HUDEP-2 (cell line): ENCODE results near the gene GPR108.
A peak's percentile ranks its signal among the peaks of the same experiment; 100 is the strongest.
"Not testable (repeated sequence)": the region's sequence is repeated elsewhere in the genome, so short reads cannot be mapped to it uniquely, and the experiment has no call there.

Source experiments
- DNase-seq, 76 experiments: peaks; one replicate each; lab custom pipeline; 2025; ENCODE audit not compliant: unreplicated experiment in 76 of 76; lab: John Stamatoyannopoulos, UW

Gene GPR108

GRCh38 chr19:6762253-6762797, 24.9 kb upstream of the GPR108 start:
- not testable (repeated sequence) for DNase-seq

GRCh38 chr19:6761053-6761676, 23.8 kb upstream of the GPR108 start:
- DNase-seq: peak in 15 of 76 experiments; percentile 5 to 41 (median 23)

- DNase-seq: no peak
These were observed 23.2 kb upstream of the GPR108 start for GRCh38 chr19:6760606-6761005.

- DNase-seq: no peak
These were observed 17.5 kb upstream of the GPR108 start for GRCh38 chr19:6754653-6755463.

- DNase-seq: no peak
These were observed 16.8 kb upstream of the GPR108 start for GRCh38 chr19:6754136-6754535.

DNA sequence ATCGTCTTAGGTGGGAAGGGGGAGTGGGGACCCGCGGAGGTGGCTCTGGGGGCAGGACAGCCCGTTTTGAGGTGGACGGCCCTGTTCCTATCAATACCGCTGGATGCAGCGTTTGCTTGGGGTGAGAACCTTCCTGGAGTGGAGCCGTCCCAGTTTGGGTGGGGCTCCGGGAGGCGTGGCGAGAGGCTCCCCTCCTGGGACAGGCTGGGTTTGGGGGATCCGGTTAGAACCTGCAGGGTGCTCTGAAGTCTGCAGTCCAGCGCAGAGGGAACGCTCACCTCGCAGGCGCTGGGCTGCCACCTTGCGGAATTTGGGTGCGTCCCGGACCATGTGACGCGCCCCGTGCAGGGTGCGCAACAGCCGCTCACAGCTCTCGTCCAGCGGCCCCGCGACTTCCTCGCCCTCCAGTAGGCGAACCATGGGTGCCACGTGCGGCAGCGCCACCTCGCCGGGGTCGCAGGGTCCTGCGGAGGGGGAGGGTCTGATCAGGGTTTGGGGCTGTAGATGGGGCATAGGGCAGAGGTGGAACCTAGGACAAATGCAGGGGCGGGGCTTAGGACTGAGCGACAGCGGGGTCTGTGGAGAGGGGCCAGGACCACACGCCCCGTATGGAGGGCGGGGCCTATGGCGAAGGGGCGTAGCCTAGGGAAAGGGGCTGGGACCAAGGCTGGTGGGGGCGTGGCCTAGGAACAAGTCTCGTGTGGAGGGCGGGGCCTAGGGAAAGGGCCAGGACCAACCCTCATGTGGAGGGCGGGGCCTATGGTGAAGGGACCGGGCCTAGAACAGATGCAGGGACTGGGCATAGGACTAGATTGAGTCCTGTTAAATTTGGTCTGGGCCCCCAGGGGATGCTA, 16.0 kb upstream of the GPR108 start:
- peak in 75 of 76 experiments; percentile 65 to 99 (median 97) for DNase-seq

DNA sequence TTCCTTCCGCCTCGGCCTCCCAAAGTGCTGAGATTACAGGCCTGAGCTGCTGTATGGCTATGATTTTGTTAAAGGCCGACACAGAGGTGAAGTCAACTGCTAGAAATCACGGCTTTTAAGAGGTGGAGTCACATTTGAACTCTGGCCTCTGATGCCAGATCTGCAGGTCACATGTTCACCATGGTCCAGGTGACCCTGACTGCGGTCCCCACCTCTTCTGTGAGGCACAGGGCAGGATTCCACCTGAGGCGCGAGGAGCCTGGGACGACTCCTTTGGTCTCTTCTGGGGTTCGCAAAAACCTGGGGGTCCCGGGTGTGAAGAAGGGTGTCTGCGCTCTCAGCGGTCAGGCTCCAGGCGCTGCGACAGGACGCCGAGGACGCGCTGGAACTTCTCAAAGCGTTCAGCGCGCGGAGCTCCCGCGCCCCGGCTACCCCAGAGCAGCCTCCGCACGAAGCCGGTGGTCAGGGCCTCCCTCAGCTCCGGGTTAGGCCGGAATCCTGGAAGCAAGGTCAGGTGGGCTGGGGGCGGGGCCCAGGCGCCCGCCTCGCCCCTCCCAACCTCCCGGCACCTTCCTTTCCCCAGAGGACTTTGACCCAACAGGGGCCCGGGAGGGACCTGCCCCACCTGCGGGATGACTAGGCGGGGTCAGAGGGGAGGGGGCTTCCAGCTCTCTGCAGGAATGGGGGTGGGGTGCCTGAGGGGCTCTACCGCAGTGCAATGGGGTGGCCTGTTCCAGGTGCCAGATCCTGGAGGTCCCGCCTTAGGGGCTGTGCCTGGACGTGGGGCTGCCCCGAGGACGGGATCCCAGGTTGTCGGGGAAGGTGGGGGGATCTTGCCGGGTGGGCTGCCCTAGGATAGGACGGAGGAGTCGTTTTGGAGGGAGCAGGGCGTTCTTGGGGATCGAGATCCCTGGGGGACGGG, 15.1 kb upstream of the GPR108 start:
- DNase-seq: no peak

DNA sequence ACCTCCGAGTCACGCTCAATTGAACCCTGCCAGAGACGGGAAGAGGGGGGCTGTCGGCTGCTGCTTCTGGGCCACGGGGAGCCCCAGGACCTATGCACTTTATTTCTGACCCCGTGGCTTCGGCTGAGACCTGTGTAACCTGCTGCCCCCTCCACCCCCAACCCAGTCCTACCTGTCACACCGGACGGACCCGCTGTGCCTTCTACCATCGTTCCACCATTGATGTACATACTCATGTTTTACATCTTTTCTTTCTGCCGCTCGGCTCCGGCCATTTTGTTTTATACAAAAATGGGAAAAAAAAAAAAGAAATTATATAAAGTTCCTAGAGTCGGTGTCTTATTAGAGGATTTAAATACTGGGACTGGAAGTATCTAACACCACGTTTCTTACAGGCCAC, 13.8 kb upstream of the GPR108 start:
- no peak for DNase-seq

GRCh38 chr19:6750062-6750461, 12.7 kb upstream of the GPR108 start:
- no peak for DNase-seq

GRCh38 chr19:6748543-6748942, 11.2 kb upstream of the GPR108 start:
- DNase-seq: not testable (repeated sequence)

DNA sequence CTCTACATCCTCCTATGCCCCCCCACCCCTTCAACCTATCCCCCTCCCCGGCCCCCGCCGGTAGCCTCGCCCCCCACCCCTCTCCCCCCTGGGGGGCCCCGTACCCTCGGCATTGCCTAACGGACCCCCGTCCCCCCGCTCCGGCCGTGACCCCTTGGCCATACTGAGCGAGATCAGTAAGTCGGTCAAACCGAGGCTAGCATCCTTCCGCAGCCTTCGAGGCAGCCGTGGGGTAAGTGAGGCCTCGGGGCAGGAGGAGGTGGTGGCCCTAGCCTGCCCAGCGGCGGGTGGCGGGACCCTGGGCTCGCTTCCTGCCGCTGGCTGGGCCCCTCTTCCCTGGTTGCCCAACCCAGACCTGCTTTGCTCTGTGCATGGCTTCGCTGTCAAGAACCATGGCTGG, 8.6 kb upstream of the GPR108 start:
- DNase-seq: no peak

DNA sequence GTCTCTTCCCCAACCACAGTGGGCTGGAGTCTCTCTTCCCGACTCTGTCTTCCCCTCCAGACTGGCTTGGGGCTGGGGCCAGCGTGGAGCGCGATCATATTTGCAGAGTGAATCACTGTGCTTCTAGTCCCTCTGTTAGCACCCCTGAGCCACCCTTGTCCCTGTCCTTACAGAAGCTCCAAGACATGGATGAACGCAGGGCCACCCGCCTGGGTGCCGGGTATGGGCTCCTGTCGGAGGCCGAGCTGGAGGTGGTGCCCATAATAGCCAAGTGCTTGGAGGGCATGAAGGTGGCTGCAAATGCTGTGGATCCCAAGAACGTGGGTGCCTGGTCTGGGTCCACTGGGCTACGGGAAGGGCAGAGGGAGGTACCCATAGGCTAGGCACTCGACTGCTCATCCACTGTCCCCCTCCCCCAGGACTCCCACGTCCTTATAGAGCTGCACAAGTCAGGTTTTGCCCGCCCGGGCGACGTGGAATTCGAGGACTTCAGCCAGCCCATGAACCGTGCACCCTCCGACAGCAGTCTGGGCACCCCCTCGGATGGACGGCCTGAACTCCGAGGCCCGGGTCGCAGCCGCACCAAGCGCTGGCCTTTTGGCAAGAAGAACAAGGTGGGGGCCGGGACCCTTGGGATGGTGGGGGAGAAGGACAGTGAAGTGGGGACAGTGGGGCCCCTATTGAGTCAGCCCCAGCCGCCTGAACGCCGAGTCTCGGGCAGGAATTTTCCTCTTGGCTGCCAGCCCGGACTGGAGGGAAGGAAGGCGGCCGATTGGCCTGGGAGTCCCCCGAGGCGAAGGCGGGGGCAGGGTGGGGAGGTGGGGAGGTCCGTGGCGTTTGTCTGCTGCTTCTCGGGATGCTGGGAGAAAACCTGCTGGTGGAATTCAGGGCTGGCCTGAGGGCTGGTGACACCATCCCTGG, 7.3 kb upstream of the GPR108 start:
- no peak for DNase-seq

DNA sequence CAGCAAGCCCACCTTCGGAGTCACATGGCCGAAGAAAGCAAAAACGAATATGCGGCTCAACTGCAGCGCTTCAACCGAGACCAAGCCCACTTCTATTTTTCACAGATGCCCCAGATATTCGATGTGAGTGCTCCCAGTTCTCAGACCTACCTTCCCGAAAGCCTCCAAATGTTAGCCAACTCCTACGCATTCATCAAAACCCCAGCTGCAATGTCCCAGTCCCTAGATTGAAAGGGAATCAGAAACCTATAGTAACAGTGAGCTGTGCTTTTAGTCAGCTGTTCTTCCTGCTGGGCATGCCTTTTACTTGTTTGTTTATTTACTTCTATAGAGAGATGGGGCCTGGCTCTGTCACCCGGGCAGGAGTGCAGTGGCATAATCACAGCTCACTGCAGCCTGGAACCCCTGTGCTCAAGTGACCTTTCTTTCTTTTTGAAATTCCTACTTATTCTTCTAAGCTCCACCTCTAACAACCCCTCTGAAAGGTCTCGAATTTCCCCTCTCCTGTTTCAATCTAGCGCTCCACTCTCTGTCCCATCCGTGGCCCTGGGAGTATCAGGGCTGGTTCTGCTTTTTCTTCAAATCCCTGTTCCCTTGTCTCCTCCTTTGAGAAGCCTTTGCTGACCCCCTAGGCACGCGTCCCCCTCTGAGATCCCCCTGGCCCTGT, 6.5 kb upstream of the GPR108 start:
- no peak for DNase-seq

DNA sequence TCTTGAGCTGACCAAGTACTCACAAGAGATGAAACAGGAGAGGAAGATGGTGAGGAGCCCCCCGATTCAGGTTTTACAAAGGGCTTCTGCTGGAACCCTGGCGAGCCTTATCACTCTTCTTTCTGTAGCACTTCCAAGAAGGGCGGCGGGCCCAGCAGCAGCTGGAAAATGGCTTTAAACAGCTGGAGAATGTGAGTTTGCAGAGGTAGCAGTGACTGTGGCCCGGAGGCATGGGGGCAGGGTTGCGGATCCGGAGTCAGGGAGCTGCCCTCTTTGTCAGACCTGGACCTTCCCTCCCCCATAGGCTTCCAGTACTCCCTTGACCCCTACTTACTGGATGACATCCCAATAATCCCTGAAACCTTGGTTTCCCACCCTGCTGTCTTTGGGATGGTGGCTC, 5.7 kb upstream of the GPR108 start:
- peak in 1 of 76 experiments; percentile 20 for DNase-seq

DNA sequence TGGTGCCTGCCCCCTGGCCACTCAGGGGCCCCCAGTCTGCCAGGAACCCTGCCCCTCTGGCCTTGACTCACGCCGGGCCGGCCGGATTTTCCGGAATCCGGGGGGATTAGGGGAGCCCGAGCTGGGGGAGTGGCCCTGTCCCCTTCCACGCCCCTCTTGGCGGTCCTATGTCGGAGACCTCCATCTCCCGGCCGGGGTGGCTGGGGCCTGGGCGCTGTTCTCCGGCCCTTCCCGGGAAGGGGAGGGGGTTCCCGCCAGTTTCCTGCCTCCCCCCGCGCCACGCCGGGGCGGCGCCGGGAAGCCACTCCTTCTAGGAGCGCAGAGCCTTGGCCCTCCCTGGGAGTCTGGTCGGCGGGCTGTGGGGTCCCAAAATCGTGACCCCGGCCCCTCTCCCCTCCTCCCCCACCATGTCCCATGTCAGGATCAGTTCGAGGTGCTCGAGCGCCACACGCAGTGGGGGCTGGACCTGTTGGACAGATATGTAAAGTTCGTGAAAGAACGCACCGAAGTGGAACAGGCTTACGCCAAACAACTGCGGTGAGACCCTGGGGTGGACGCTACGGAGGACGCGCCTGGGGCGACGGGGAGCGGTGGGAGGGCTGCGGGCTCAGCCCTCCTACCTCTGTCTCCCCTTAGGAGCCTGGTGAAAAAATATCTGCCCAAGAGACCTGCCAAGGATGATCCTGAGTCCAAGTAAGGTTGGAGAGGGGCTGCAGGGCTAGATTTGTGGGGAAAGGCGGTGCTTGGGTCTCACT, 3.4 kb upstream of the GPR108 start:
- DNase-seq: no peak

DNA sequence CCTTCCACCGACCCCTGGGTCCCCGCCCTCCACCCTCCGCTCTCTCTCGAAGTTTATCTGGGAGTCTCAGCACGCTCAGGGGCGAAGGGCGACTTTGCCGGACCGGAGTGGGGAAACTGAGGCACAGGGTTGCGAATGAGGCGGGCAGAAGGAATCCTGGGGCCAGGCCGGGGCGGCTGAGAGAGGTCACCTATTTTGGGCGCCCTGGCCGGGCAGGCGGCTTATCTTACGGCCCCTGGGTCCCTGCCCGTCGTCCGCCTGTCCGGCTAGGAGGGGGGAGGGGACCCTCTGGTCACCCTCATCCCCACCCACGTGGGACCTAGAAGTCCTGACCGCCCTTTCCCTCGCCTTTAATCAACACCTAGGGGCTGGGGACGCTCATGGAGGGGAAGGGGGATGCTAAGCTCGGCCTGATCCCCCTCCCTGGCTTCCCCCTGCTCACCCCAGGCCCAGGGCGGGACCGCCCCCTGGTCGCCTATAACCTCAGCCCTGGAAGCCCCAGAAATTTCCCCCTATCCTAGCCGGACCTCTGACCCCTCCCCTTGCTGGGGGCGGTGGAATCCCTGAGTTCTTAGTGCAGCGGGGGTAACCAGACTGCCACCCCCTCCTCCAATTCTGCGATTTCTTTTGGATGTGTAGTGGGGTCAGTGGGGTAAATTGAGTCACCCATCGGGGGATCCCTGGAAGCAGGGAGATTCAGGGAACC, 2.7 kb upstream of the GPR108 start:
- DNase-seq: peak in 2 of 76 experiments; percentile 33 to 48

- peak in 67 of 76 experiments; percentile 15 to 97 (median 69) for DNase-seq
These were observed 2.1 kb upstream of the GPR108 start, which contains the start of gene TRIP10 for GRCh38 chr19:6739390-6739882. Gene TRIP10 (plus strand): TSS chr19:6739680. CDS start chr19:6739762, 82 bp downstream.
